ENCODE results near the gene ZSCAN10.

Gene ZSCAN10

GRCh38 chr16:3091551-3091950 lies 7.5 kb downstream of the ZSCAN10 start:
- H3K4me3 ChIP-seq (ENCODE audit: control insufficient read depth, low read depth, low read length), result no peak overlapping the region
- no peak for TF ChIP-seq CTCF (IDR thresholded peaks at IDR 0.05; ENCODE audit: control insufficient read depth, insufficient read depth, low read depth, low read length, missing control alignments)
- DNase-seq (ENCODE audit: low read depth), result no peak

GRCh38 chr16:3089717-3090592 lies 9.1 kb downstream of the ZSCAN10 start:
- no peak overlapping the region for H3K4me3 ChIP-seq (ENCODE audit: control insufficient read depth, low read depth, low read length)
- no peak for DNase-seq (ENCODE audit: low read depth)
- no peak for TF ChIP-seq CTCF (IDR thresholded peaks at IDR 0.05; ENCODE audit: control insufficient read depth, insufficient read depth, low read depth, low read length, missing control alignments)

GRCh38 chr16:3088925-3089716 lies 10.0 kb downstream of the ZSCAN10 start:
- H3K4me3 ChIP-seq (ENCODE audit: control insufficient read depth, low read depth, low read length), result no peak overlapping the region
- no peak for TF ChIP-seq CTCF (IDR thresholded peaks at IDR 0.05; ENCODE audit: control insufficient read depth, insufficient read depth, low read depth, low read length, missing control alignments)
- no peak for DNase-seq (ENCODE audit: low read depth)

GRCh38 chr16:3088450-3088849 lies 10.6 kb downstream of the ZSCAN10 start:
- no peak for DNase-seq (ENCODE audit: low read depth)
- no peak overlapping the region for H3K4me3 ChIP-seq (ENCODE audit: control insufficient read depth, low read depth, low read length)
- TF ChIP-seq CTCF (IDR thresholded peaks at IDR 0.05; ENCODE audit: control insufficient read depth, insufficient read depth, low read depth, low read length, missing control alignments), result no peak

GRCh38 chr16:3087243-3088235 lies 11.6 kb downstream of the ZSCAN10 start:
- no peak overlapping the region for H3K4me3 ChIP-seq (ENCODE audit: control insufficient read depth, low read depth, low read length)
- peak; percentile 18 for TF ChIP-seq CTCF (IDR thresholded peaks at IDR 0.05; ENCODE audit: control insufficient read depth, insufficient read depth, low read depth, low read length, missing control alignments)
- DNase-seq (ENCODE audit: low read depth), result no peak
